ENCODE measurements around the gene POLR1C.
"Not testable (repeated sequence)": the region's sequence is repeated elsewhere in the genome, so short reads cannot be mapped to it uniquely, and the experiment has no call there.

The POLR1C gene

GRCh38 chr6:43516697-43517504 is at the start of gene POLR1C, which contains the start of gene YIPF3:
POLR1C (plus strand) TSS chr6:43517089; CDS start chr6:43517110, 21 bp downstream.
YIPF3 (minus strand) TSS chr6:43516926; CDS start chr6:43516807, 119 bp downstream.
- peak; percentile 97 for DNase-seq (ENCODE audit: low read depth)

DNA sequence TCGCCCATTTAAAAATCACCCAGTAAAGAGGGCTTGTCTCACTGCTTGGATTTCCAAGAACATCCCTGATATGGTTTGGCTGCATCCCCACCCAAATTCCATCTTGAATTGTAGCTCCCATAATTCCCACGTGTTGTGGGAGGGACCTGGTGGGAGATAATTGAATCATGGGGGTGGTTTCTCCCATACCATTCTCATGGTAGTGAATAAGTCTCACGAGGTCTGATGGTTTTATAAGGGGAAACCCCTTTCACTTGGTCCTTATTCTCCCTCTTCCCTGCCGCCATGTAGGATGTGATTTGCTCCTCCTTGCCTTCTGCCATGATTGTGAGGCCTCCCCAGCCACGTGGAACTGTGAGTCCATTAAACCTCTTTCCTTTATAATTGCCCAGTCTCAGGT is 49.6 kb upstream of the POLR1C start:
- not testable (repeated sequence) for DNase-seq (ENCODE audit: low read depth)

DNA sequence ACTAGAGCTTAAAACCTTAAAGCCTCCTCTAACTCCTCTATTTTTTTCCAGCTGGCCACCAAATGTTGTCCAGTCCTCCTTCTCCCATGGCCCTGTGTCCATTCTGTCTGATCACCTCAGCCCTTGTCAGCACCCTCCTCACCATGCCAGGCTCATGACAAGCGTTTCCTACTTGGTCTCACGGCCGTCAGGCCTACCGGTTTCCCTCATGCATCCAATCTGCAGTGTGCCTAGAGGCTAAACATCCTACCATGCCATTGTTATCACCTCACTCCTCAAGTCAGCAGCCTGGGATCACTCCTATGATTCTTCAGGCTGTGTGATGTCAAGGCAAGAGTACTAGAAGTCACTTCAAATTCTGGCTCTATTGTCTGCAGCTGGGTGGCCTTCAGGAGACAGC is 49.1 kb upstream of the POLR1C start:
- no peak for DNase-seq (ENCODE audit: low read depth)

- DNase-seq (ENCODE audit: low read depth) = no peak
These were observed 48.6 kb upstream of the POLR1C start for GRCh38 chr6:43468240-43468639.

DNA sequence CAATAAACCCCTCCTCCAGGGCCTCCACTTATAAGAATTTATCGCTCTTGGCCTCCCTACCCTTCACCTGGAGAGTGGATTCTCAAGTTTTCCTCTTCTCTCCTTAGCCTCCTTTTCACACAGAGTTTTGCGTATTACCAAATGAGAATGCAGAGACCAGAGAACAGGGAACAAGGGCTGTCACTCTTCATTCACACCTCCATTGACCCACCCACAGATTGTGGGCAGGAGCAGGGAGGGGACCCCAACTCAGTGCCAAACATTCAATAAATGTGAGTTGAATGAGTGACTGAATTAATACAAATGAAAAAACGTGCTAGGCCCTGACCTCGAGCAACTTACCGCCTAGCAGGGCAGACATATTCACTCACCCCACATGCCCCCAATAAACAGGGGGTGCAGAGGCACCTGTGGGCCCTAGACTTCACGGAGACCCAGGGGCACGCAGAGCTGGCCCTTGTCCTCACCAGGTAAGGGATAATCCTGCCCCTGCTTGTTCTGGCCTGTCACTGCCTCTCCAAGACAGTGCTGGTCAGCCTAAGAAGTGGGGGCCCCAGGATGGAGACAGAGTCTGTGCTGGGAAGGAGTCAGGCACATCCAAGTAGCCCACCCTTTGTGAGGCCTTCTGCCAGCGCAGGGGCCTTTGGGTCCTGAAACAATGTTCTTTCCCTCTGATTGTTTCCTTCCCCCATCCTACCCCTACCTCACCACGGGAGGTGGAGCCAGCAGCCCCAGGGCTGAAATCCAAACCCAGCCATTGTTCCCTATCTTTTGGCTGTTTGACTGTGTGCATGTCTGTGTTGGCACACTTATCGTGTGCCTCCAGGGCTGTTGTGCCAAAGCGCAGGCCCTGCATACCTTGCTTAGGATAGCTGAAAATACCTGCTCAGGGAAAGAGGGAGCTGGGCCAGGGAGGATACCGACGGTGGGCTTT is 47.9 kb upstream of the POLR1C start:
- no peak for DNase-seq (ENCODE audit: low read depth)

GRCh38 chr6:43469947-43470346 is 46.9 kb upstream of the POLR1C start:
- DNase-seq (ENCODE audit: low read depth) = no peak

GRCh38 chr6:43471399-43471798 is 45.5 kb upstream of the POLR1C start:
- DNase-seq (ENCODE audit: low read depth) = no peak

GRCh38 chr6:43472515-43472914 is 44.4 kb upstream of the POLR1C start:
- DNase-seq (ENCODE audit: low read depth) = no peak

GRCh38 chr6:43475516-43475915 is 41.4 kb upstream of the POLR1C start:
- no peak for DNase-seq (ENCODE audit: low read depth)

DNA sequence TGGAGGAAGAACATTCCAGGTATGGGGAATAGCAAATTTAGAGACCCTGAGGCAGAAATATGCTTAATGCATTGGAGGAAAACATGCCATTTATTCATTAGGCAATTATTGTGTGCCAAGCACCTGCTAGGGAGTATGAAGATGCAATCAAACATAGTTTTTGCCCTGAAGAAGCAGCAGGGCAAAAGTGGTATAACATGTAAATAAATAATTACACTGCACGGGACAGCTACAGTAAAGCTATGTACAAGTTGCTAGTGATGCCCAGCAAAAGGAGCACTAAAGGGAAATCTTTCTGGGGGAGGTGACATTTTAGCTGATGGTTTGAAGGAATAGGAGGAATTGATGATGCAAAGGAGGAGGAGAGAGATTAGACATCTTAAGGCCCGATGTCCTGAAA is 40.1 kb upstream of the POLR1C start:
- DNase-seq (ENCODE audit: low read depth) = no peak

- DNase-seq (ENCODE audit: low read depth) = peak; percentile 53
These were observed 39.5 kb upstream of the POLR1C start, which contains the start of gene TJAP1 for GRCh38 chr6:43477235-43478007. TJAP1 (plus strand) TSS chr6:43477570; CDS start chr6:43499002, 21,432 bp downstream.

- no peak for DNase-seq (ENCODE audit: low read depth)
These were observed 38.9 kb upstream of the POLR1C start for GRCh38 chr6:43478008-43478372.

DNA sequence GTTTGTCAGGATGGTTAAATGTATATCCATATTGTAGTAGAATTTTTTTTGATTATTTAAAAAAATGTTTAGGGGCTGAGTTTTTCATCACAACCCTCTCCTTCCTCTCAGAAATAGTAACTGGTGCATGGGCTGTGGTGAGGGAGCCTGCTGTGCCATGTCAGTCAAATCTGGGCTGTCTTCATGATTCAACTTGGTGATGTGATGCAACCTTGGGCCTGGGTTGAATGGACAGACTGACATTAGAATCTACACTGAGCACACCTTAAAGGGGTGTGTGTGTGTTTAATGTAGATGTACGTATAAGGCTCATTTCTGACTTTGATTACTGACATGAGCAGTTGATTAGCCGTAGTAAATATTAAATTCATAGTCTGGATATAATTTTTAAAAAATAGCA is 35.8 kb upstream of the POLR1C start:
- no peak for DNase-seq (ENCODE audit: low read depth)

- DNase-seq (ENCODE audit: low read depth) = no peak
These were observed 35.2 kb upstream of the POLR1C start for GRCh38 chr6:43481591-43482236.

GRCh38 chr6:43488667-43489276 is 28.1 kb upstream of the POLR1C start:
- no peak for DNase-seq (ENCODE audit: low read depth)

- no peak for DNase-seq (ENCODE audit: low read depth)
These were observed 27.4 kb upstream of the POLR1C start for GRCh38 chr6:43489277-43490072.

GRCh38 chr6:43490523-43490939 is 26.4 kb upstream of the POLR1C start:
- no peak for DNase-seq (ENCODE audit: low read depth)

DNA sequence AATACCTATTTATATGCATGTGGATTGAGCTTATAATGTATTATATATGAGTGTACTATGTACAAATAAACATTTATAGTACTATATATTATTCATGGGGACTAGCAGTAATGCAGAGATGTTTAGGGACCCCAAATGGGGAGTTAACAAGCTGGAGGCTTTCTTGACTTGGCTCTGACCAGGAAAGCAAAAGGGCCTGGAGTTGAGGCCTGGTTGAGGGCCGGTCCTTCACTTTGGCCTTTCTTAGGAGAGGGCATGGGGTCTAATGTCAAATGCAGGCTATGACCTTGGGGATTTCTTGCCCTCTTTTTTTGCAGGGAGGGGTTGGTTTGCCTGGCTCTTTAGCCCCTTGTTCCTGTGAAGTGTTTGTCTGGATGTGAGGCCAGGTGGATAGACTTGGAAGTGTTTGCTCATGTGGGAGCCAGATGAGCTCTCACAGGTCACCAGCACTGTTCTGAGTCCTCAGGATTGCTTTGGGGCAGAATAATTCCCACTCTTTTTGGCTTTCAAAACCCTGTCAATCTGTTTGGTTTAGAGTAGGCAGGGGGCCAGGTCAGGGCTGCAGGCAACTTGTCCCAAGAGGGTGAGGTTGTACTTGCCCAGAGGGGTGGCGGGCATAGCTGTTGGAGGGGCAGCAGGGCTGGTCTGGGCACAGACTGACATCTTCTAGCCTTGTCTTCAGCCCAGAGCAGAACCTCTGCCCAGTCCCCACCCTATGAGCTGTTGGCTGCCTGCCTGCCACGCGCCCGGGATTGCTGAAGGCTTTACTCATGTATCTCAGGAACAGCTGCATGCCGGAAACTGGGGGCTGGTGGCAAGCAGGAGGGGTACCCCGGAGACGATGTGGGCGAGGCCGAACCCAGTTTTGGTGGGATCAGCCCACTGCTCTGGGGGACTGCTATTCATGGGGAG is 24.9 kb upstream of the POLR1C start:
- peak; percentile 57 for DNase-seq (ENCODE audit: low read depth)

DNA sequence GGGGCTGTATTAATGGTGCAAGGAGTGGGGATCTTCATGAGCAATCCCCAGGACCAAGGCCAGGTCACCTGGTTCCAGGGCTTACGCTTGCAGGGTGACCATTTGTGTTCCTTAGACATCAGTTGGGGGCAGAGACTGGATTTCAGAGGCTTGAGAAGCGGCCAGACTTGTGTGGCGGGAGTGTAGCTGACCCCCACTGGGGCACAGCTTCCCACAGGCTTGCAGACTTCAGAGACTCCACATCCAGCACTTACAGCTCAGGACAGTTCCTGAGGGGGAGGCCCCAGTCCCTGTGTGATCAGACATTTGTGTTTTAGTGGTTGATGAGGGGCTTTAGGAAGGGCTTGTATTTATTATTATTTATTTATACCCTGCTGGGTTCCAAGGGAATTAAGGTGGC is 24.2 kb upstream of the POLR1C start:
- DNase-seq (ENCODE audit: low read depth) = no peak

All from fibroblast of the conjunctiva (primary cell).